ENCODE data around the gene CEACAM7. TPM values are rescaled to one million over a fixed set of nuclear protein-coding genes. Genes with fewer than 3 reads are reported as not detected.

The CEACAM7 gene
- total and polyA plus RNA-seq, 2 donors (not counting 1 experiment from before 2014, with no cell fraction given) = not detected

- Histone ChIP-seq H3K27me3 (replicated peaks in 1 of 4; ENCODE audit: control extremely low read depth in 1 of 4, control insufficient read depth in 3 of 4, insufficient read depth in 4 of 4, low read length in 3 of 4) (peaks cover 0 to 6% (median 0%) of the 10 kb centered on the region in 4 experiments), H3K27ac (ENCODE audit: low read length in 2 of 2) (no peak overlapping the region), H3K36me3 (replicated peaks in 1 of 2; ENCODE audit: control extremely low read depth in 1 of 2, control insufficient read depth in 1 of 2, extremely low read depth in 1 of 2, insufficient read depth in 2 of 2, low read length in 1 of 2) (no peaks in the 10 kb centered on the region), H4K20me1 (ENCODE audit: control insufficient read depth, insufficient read depth, low read length, poor library complexity, severe bottlenecking) (no peaks in the 10 kb centered on the region), H2AFZ (ENCODE audit: insufficient read depth, low read depth, low read length, poor library complexity, severe bottlenecking) (no peak overlapping the region), H3K79me2 (ENCODE audit: control insufficient read depth, insufficient read depth, low read length) (no peaks in the 10 kb centered on the region), H3K4me1 (ENCODE audit: control insufficient read depth in 2 of 2, insufficient read depth in 2 of 2, low read length in 2 of 2) (no peaks in the 10 kb centered on the region), H3K9me3 (ENCODE audit: control extremely low read depth in 1 of 3, control insufficient read depth in 2 of 3, insufficient read depth in 1 of 3, low read length in 2 of 3) (no peaks in the 10 kb centered on the region), H3K4me3 (ENCODE audit: control extremely low read depth in 1 of 5, extremely low read depth in 1 of 5, insufficient read depth in 1 of 5, low read depth in 2 of 5, low read length in 4 of 5) (no peak overlapping the region), H3K9ac (ENCODE audit: low read length) (no peak overlapping the region), H3K4me2 (replicated peaks; ENCODE audit: low read depth, low read length, poor library complexity, severe bottlenecking) (no peak overlapping the region)
- WGBS (ENCODE audit: insufficient coverage) = 100% methylated on average over 1 of the region's 3 CpGs
- CTCF ChIA-PET = no interaction called here
- Mint-ChIP-seq H3K4me1 (no peaks in the 10 kb centered on the region), H3K9me3 (ENCODE audit: insufficient read depth) (no peaks in the 10 kb centered on the region), H3K27me3 (peaks cover 42% of the 10 kb centered on the region), H3K27ac (no peak overlapping the region), H3K4me3 (no peak overlapping the region)
- DNase-seq (no peak), ATAC-seq (ENCODE audit: low read depth) (no peak)
- TF ChIP-seq, protein P1, sequence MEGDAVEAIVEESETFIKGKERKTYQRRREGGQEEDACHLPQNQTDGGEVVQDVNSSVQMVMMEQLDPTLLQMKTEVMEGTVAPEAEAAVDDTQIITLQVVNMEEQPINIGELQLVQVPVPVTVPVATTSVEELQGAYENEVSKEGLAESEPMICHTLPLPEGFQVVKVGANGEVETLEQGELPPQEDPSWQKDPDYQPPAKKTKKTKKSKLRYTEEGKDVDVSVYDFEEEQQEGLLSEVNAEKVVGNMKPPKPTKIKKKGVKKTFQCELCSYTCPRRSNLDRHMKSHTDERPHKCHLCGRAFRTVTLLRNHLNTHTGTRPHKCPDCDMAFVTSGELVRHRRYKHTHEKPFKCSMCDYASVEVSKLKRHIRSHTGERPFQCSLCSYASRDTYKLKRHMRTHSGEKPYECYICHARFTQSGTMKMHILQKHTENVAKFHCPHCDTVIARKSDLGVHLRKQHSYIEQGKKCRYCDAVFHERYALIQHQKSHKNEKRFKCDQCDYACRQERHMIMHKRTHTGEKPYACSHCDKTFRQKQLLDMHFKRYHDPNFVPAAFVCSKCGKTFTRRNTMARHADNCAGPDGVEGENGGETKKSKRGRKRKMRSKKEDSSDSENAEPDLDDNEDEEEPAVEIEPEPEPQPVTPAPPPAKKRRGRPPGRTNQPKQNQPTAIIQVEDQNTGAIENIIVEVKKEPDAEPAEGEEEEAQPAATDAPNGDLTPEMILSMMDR (IDR thresholded peaks at IDR 0.05) = no peak
- TF ChIP-seq EZH2 (IDR thresholded peaks at IDR 0.05; ENCODE audit: borderline replicate concordance, insufficient read depth, low read depth, low read length, poor library complexity, severe bottlenecking) = no peak
- intact Hi-C loops (cut with micrococcal nuclease) = no loop called here
- POLR2A ChIA-PET = no interaction called here
Observed at GRCh38 chr19:41734585-41734984, 46.5 kb upstream of the CEACAM7 start.

GRCh38 chr19:41734156-41734555, 46.1 kb upstream of the CEACAM7 start:
- no peaks in the 10 kb centered on the region for H3K79me2 ChIP-seq (ENCODE audit: control insufficient read depth, insufficient read depth, low read length)
- H3K9ac ChIP-seq (ENCODE audit: low read length) = no peak overlapping the region
- H3K4me2 ChIP-seq (replicated peaks; ENCODE audit: low read depth, low read length, poor library complexity, severe bottlenecking) = no peak overlapping the region
- H3K4me3 Mint-ChIP-seq = no peak overlapping the region
- H3K27me3 Mint-ChIP-seq = peaks cover 42% of the 10 kb centered on the region
- ATAC-seq (ENCODE audit: low read depth) = no peak
- ChIA-PET POLR2A (no interaction called here), CTCF (no interaction called here)
- no peak for DNase-seq
- no peak overlapping the region for H3K27ac Mint-ChIP-seq
- no peaks in the 10 kb centered on the region for H4K20me1 ChIP-seq (ENCODE audit: control insufficient read depth, insufficient read depth, low read length, poor library complexity, severe bottlenecking)
- no peak overlapping the region for H3K4me3 ChIP-seq (ENCODE audit: control extremely low read depth in 1 of 5, extremely low read depth in 1 of 5, insufficient read depth in 1 of 5, low read depth in 2 of 5, low read length in 4 of 5)
- H3K4me1 Mint-ChIP-seq = no peaks in the 10 kb centered on the region
- H3K9me3 ChIP-seq (ENCODE audit: control extremely low read depth in 1 of 3, control insufficient read depth in 2 of 3, insufficient read depth in 1 of 3, low read length in 2 of 3) = no peaks in the 10 kb centered on the region
- H3K27me3 ChIP-seq (replicated peaks in 1 of 4; ENCODE audit: control extremely low read depth in 1 of 4, control insufficient read depth in 3 of 4, insufficient read depth in 4 of 4, low read length in 3 of 4) = peaks cover 0 to 6% (median 0%) of the 10 kb centered on the region in 4 experiments
- TF ChIP-seq, protein P1 (IDR thresholded peaks at IDR 0.05) = no peak
- no peak for TF ChIP-seq EZH2 (IDR thresholded peaks at IDR 0.05; ENCODE audit: borderline replicate concordance, insufficient read depth, low read depth, low read length, poor library complexity, severe bottlenecking)
- no peak overlapping the region for H3K27ac ChIP-seq (ENCODE audit: low read length in 2 of 2)
- intact Hi-C loops (cut with micrococcal nuclease) = no loop called here
- H3K4me1 ChIP-seq (ENCODE audit: control insufficient read depth in 2 of 2, insufficient read depth in 2 of 2, low read length in 2 of 2) = no peaks in the 10 kb centered on the region
- no peak overlapping the region for H2AFZ ChIP-seq (ENCODE audit: insufficient read depth, low read depth, low read length, poor library complexity, severe bottlenecking)
- no peaks in the 10 kb centered on the region for H3K36me3 ChIP-seq (replicated peaks in 1 of 2; ENCODE audit: control extremely low read depth in 1 of 2, control insufficient read depth in 1 of 2, extremely low read depth in 1 of 2, insufficient read depth in 2 of 2, low read length in 1 of 2)
- 83% methylated on average over 2 of the region's 4 CpGs for WGBS (ENCODE audit: insufficient coverage)
- H3K9me3 Mint-ChIP-seq (ENCODE audit: insufficient read depth) = no peaks in the 10 kb centered on the region

Data from B cell (primary cell).